GM12865 (cell line): ENCODE data around the gene PCDH9.
"Not testable (repeated sequence)": the region's sequence is repeated elsewhere in the genome, so short reads cannot be mapped to it uniquely, and the experiment has no call there.

ENCODE experiments used
- DNase-seq: peaks from one replicate; pipeline ENCODE4 v3.0.0; 2010; ENCODE audit warnings: low read depth
- H3K4me3 ChIP-seq: 2 replicates; pipeline ENCODE4 v1.5.1; 2011; ENCODE audit warnings: mild to moderate bottlenecking, low read depth, low read length, control low read depth
- TF ChIP-seq, protein P1 (sequence below): IDR thresholded peaks from 2 replicates; pipeline ENCODE4 v1.5.1; 2011; ENCODE audit warnings: low read length, control low read depth, low read depth, inconsistent platforms; ENCODE audit not compliant: insufficient read depth; ENCODE audit errors: missing control alignments

PCDH9 gene

GRCh38 chr13:66639044-66639443 lies 591.1 kb downstream of the PCDH9 start:
- TF ChIP-seq, protein P1, sequence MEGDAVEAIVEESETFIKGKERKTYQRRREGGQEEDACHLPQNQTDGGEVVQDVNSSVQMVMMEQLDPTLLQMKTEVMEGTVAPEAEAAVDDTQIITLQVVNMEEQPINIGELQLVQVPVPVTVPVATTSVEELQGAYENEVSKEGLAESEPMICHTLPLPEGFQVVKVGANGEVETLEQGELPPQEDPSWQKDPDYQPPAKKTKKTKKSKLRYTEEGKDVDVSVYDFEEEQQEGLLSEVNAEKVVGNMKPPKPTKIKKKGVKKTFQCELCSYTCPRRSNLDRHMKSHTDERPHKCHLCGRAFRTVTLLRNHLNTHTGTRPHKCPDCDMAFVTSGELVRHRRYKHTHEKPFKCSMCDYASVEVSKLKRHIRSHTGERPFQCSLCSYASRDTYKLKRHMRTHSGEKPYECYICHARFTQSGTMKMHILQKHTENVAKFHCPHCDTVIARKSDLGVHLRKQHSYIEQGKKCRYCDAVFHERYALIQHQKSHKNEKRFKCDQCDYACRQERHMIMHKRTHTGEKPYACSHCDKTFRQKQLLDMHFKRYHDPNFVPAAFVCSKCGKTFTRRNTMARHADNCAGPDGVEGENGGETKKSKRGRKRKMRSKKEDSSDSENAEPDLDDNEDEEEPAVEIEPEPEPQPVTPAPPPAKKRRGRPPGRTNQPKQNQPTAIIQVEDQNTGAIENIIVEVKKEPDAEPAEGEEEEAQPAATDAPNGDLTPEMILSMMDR, result no peak
- DNase-seq, result no peak

GRCh38 chr13:66635526-66635925 lies 594.6 kb downstream of the PCDH9 start:
- H3K4me3 ChIP-seq, result no peak overlapping the region
- DNase-seq, result no peak
- TF ChIP-seq, protein P1, result no peak

More at GRCh38 chr13:66639044-66639443, 591.1 kb downstream of the PCDH9 start:
- no peak overlapping the region for H3K4me3 ChIP-seq

GRCh38 chr13:66634384-66634783 lies 595.8 kb downstream of the PCDH9 start:
- TF ChIP-seq, protein P1, result no peak
- H3K4me3 ChIP-seq, result no peak overlapping the region
- no peak for DNase-seq

DNA sequence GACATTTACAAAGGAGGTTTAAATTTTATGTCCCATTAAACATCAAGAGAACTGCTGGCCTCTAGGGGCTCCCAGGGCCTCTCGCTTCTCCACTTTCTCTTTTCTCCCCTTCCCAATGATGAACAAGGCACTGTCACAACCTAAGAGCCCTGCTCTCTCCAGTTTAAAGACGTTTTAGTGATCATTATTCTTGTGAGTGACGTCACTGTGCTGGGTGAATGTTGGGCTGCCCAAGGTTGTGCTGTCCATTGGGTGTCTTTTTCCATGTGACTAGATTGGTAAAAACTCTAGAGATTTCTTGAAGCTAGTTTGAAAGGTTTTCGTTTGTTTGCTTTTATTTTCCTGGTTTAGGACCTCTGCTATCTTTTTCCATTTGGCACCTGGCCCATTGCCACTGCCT lies 602.6 kb downstream of the PCDH9 start:
- TF ChIP-seq, protein P1, result no peak
- no peak for DNase-seq

DNA sequence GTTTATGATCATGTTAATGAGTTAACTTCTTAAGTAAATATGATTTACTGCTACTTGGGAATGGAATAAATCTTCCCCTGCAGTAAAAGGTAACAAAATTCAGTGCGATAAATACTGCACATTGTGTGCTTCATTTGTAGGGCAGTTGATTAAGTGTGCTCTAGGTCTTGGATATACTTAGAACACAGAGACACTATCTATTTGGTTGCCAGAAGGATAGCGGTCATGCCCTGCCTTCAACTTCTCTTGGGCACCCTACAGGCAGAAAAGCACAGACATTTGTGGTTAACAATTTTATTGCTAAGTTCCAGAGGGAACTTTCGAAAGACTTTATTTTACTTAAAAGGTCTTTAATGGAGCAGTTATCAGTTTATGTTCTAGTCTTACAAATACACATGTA lies 605.8 kb downstream of the PCDH9 start:
- TF ChIP-seq, protein P1, result no peak
- H3K4me3 ChIP-seq, result no peak overlapping the region
- DNase-seq, result no peak

More for the DNA sequence above, 602.6 kb downstream of the PCDH9 start:
- H3K4me3 ChIP-seq, result no peak overlapping the region

DNA sequence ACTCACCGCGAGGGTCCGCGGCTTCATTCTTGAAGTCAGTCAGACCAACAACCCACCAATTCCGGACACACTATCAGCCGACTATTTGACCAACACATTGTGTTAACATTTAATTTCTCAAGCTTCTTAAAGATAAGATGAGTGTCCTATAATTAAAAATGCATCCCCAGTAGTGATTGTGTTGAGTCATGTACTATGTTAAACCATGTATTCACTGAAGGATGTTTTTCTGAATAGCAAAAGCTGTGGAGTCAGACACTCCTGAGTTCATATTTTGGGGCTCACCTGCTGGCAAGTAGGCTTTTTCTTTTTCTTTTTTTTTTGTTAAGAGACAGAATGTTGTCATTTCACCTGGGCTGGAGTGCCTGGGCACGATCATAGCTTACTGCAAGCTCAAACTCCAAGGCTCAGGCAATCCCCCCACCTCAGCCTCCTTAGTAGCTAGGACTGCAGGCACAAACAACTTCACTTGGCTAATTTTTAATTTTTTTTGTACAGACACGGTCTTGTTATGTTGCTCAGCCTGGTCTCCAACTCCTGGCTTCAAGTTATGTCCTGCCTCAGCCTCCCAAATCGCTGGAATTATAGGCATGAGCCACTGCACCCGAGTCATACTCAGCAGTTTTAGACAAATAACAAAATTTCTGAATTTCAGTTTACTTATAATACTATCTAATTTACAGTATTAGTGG lies 606.9 kb downstream of the PCDH9 start:
- no peak overlapping the region for H3K4me3 ChIP-seq
- TF ChIP-seq, protein P1, result no peak
- DNase-seq, result no peak

DNA sequence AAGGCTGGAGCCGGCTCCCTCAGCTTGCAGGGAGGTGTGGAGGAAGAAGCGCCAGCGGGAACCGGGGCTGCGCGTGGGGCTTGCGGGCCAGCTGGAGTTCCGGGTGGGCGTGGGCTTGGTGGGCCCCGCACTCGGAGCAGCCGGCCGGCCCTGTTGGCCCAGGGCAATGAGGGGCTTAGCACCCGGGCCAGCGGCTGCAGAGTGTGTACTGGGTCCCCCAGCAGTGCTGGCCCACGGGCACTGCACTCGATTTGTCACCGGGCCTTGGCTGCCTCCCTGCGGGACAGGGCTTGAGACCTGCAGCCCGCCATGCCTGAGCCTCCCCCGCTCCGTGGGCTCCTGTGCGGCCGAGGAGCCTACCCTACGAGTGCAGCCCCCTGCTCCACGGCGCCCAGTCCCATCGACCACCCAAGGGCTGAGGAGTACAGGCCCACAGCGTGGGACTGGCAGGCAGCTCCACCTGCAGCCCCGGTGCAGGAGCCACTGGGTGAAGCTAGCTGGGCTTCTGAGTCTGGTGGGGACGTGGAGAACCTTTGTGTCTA lies 608.2 kb downstream of the PCDH9 start:
- not testable (repeated sequence) for DNase-seq, H3K4me3 ChIP-seq
